Heart left ventricle (tissue), 16 donors: Measurements from ENCODE around the gene PIK3C2A. TPM values are rescaled to one million over a fixed set of nuclear protein-coding genes. Genes with fewer than 3 reads are reported as not detected.

Source experiments
- ATAC-seq, 4 donors: fragments of 200-7000 bp; cut with Tn5 transposase; one replicate each; pipeline ENCODE4 v1.9.1; 2020 to 2022; ENCODE audit warnings: moderate library complexity in 4 of 4, mild to moderate bottlenecking in 3 of 4, moderate number of reproducible peaks in 1 of 4
- DNase-seq, 5 donors: peaks; one replicate each; pipeline ENCODE4 v3.0.0-alpha.2; 2020
- H3K27ac ChIP-seq, 12 donors: fragments of 200-600 bp; sonication (generic) in 4 of 12; one replicate each; pipeline versions ENCODE4 v1.5.0 to v1.8.0; 2016 to 2022; ENCODE audit warnings: mild to moderate bottlenecking in 2 of 12
- H3K27me3 ChIP-seq, 9 donors: fragments of 200-600 bp; sonication (generic) in 2 of 9; one replicate each; pipeline versions ENCODE4 v1.5.1 to v1.8.0; 2016 to 2022; ENCODE audit warnings: mild to moderate bottlenecking in 3 of 9
- H3K36me3 ChIP-seq, 9 donors: fragments of 200-600 bp; sonication (generic) in 2 of 9; one replicate each; pipeline versions ENCODE4 v1.5.0 to v1.8.0; 2018 to 2022; ENCODE audit warnings: mild to moderate bottlenecking in 2 of 9
- H3K4me1 ChIP-seq, 12 donors: fragments of 200-600 bp; sonication (generic) in 4 of 12; one replicate each; pipeline versions ENCODE4 v1.5.0 to v1.8.0; 2016 to 2022; ENCODE audit warnings: mild to moderate bottlenecking in 3 of 12
- H3K4me3 ChIP-seq, 12 donors: fragments of 200-600 bp; sonication (generic) in 4 of 12; one replicate each; pipeline versions ENCODE4 v1.5.0 to v1.8.0; 2017 to 2022; ENCODE audit warnings: mild to moderate bottlenecking in 9 of 12, moderate library complexity in 4 of 12
- H3K9me3 ChIP-seq, 12 donors: fragments of 200-600 bp; sonication (generic) in 4 of 12; one replicate each; pipeline versions ENCODE4 v1.5.0 to v1.8.0; 2016 to 2022; ENCODE audit warnings: mild to moderate bottlenecking in 1 of 12
- POLR2A ChIP-seq, 2 donors: fragments of 450-650 bp; IDR thresholded peaks; one replicate each; pipeline ENCODE4 v1.6.1; 2017; ENCODE audit warnings: antibody characterized with exemption in 2 of 2, mild to moderate bottlenecking in 2 of 2, moderate library complexity in 2 of 2
- WGBS, 4 donors: extraction: QIAGEN DNeasy Blood & Tissue Kit in 2 of 4; methylation state at CpG; one replicate each; pipeline versions ENCODE4 v1.1.5 to v1.1.7; 2013 to 2018; 5-methylcytosine and 5-hydroxymethylcytosine counted together
- intact Hi-C, 10 donors: fragments of 100-400 bp; cut with DNase I; formaldehyde crosslinking; loops; one replicate each; pipeline versions ENCODE4 v1.11.1 to v1.14.2; 2022
- polyA plus RNA-seq, 2 donors: library from polyadenylated mRNA; stranded (reverse); fragments of 200-250 nt; gene quantifications; one replicate each; pipeline ENCODE4 v1.2.3, GENCODE V29; 2013
- total RNA-seq, 9 donors: library from RNA; depleted of rRNA in 2 of 9; stranded (reverse); fragments of >200 nt in 2 of 9; fragmentation: NEBNext Ultra II Directional in 3 of 9; extraction: Animal tissue kit (Norgen Biotek cat#: 25700) in 3 of 9; gene quantifications; one replicate each; pipeline versions ENCODE4 v1.1.0 to v1.2.4, GENCODE V29; 2016 to 2023
- TF ChIP-seq, protein P1 (sequence below), 12 donors: fragments of 200-600 bp; sonication (generic) in 4 of 12; IDR thresholded peaks; one replicate each; pipeline versions ENCODE4 v1.5.0 to v1.8.0; 2018 to 2022; ENCODE audit warnings: antibody characterized with exemption in 12 of 12, mild to moderate bottlenecking in 5 of 12
- donor health status: ischemic (EF 13 %, LVEDD 7.1; RV severe dilation, severe dysfunction).
- donor health status: healthy with polysubstance abuse.
- donor health status: DM: no; HTN: yes; CAD: no.
- donor health status: DM: no; HTN: no; CAD: no.
- donor health status: ischemic (EF 25% LVEDD 6.9; RV normal size, moderate dysfunction).
- donor health status: ischemic (EF 25% LVEDD 5.7; RV mildly dilated, moderate dysfunction).
- donor health status: healthy.
- donor health status: DM: yes; HTN: yes; CAD: no.
- donor health status: ischemic (EF 35%, LVEDD 5.7; RV mildly dilated, moderate dysfunction).
- donor health status: nonischemic (EF 11% LVEDD 7.7; RV severe dilation, severe dysfunction).
- donor health status: DM: yes; HTN: yes; CAD: no.
- donor health status: PGD.
- donor health status: ischemic (EF 29% LVEDD 5.4; RV normal size, mild dysfunction).
- donor health status: nonischemic (EF 23%, LVEDD 6.1; RV moderate dilation, normal function).

Gene PIK3C2A
- total and polyA plus RNA-seq, 11 donors, result 9.8 to 52.2 (median 34.6) TPM

DNA sequence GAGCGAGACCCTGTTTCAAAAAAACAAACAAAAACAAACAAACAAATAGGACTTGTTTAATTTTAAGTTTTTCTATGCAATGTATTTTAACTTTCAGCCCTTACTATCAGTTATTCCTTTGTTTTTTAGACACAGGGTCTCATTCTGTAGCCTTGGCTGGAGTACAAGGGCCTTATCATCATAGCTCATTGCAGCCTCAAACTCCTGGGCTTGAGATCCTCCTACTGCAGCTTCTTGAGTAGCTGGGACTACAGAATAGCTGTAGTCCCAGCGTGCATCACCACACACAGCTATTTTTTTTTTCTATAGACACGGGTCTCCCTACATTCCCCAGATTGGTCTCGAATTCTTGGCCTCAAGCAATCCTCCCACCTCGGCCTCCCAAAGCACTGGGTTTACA lies 44.5 kb downstream of the PIK3C2A start:
- no peak for DNase-seq
- Histone ChIP-seq H3K27me3 (no peaks in the 10 kb centered on the region), H3K4me3 (no peak overlapping the region), H3K36me3 (peaks cover 0 to 13% (median 8%) of the 10 kb centered on the region in 9 donors), H3K27ac (peak overlapping the region in 3 of 12 donors; percentile 25 to 89 (median 45)), H3K9me3 (no peaks in the 10 kb centered on the region), H3K4me1 (peaks cover 3 to 74% (median 55%) of the 10 kb centered on the region in 12 donors)
- TF ChIP-seq POLR2A (IDR thresholded peaks at IDR 0.05), result no peak
- TF ChIP-seq, protein P1, sequence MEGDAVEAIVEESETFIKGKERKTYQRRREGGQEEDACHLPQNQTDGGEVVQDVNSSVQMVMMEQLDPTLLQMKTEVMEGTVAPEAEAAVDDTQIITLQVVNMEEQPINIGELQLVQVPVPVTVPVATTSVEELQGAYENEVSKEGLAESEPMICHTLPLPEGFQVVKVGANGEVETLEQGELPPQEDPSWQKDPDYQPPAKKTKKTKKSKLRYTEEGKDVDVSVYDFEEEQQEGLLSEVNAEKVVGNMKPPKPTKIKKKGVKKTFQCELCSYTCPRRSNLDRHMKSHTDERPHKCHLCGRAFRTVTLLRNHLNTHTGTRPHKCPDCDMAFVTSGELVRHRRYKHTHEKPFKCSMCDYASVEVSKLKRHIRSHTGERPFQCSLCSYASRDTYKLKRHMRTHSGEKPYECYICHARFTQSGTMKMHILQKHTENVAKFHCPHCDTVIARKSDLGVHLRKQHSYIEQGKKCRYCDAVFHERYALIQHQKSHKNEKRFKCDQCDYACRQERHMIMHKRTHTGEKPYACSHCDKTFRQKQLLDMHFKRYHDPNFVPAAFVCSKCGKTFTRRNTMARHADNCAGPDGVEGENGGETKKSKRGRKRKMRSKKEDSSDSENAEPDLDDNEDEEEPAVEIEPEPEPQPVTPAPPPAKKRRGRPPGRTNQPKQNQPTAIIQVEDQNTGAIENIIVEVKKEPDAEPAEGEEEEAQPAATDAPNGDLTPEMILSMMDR (IDR thresholded peaks at IDR 0.05), result no peak
- WGBS, 4 donors, result 90 to 91% (median 91%) methylated on average over 5 of the region's 5 CpGs
- ATAC-seq, result no peak
- intact Hi-C loops, result no loop called here

DNA sequence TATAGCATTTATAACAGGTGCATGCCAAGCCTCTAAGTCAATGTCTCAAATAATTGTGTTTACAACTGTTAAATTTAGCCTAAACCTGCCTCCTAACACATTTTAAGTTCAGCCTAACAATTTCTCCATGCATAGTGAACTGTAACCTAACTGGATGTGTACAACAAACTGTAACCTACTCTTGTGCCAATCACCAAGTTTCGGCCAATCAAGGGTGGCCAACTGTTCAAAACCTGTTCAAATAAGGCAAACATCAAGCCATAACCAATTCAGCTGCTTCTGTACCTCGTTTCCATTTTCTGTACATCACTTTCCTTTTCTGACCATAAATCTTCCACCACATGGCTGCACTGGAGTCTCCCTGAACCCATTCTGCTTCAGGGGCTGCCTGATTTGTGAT lies 45.4 kb downstream of the PIK3C2A start:
- intact Hi-C loops, result no loop called here
- Histone ChIP-seq H3K9me3 (no peaks in the 10 kb centered on the region), H3K36me3 (peaks cover 0 to 4% (median under 1%) of the 10 kb centered on the region in 9 donors), H3K4me1 (peaks cover 3 to 78% (median 57%) of the 10 kb centered on the region in 12 donors), H3K27me3 (no peaks in the 10 kb centered on the region), H3K27ac (peak overlapping the region in 7 of 12 donors; percentile 27 to 89 (median 36)), H3K4me3 (no peak overlapping the region)
- no peak for TF ChIP-seq POLR2A (IDR thresholded peaks at IDR 0.05)
- TF ChIP-seq, protein P1 (IDR thresholded peaks at IDR 0.05), result no peak
- ATAC-seq (no peak), DNase-seq (no peak)
- WGBS, 4 donors, result 80 to 85% (median 82%) methylated on average over 2 of the region's 2 CpGs

DNA sequence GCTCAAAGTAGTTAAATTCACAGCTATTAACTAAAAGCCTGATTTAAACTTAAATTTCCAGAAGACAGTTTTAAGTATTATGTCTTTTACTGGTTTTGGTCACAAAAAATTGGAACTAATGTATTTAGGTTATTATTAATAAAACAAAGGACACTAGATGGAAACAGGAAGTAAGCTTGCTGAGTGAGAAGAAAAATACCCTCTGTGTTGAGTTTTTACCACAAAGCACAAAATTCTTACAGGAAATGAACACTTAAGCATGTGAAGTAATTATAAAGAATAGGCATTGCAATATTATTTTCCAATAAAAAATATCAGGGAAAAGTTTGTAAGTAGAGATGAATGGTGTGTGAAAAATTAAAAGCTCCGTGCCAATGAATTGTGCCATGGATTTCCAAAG lies 46.3 kb downstream of the PIK3C2A start:
- TF ChIP-seq, protein P1 (IDR thresholded peaks at IDR 0.05), result no peak
- no peak for TF ChIP-seq POLR2A (IDR thresholded peaks at IDR 0.05)
- H3K36me3 ChIP-seq, result no peaks in the 10 kb centered on the region
- 78 to 87% (median 85%) methylated on average over 1 of the region's 1 CpG for WGBS, 4 donors
- H3K4me3 ChIP-seq, result no peak overlapping the region
- H3K4me1 ChIP-seq, result peaks cover 3 to 78% (median 57%) of the 10 kb centered on the region in 12 donors
- ATAC-seq (no peak), DNase-seq (no peak)
- intact Hi-C loops, result no loop called here
- no peaks in the 10 kb centered on the region for H3K27me3 ChIP-seq
- H3K27ac ChIP-seq, result peak overlapping the region in 10 of 12 donors; percentile 17 to 89 (median 47)
- H3K9me3 ChIP-seq, result no peaks in the 10 kb centered on the region

DNA sequence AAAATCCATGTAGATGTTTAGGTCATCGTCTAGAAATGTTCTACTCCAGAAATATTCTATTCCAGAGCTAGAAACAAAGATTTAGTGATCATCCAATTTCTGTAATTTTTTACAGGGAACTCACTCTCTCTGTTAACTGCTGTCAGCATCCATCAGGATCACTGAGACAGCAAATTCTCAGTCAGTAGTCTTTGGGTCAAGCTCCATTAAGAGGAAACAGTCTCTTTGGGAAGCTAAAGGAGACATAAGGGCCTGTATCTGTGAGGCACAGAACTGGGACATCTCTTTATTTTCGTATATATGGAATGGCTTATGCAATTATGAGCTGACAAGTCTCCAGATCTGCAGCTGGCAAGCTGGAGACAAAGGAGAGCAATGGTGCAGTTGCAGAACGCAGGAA lies 48.3 kb downstream of the PIK3C2A start:
- Histone ChIP-seq H3K9me3 (no peaks in the 10 kb centered on the region), H3K4me1 (peaks cover 2 to 70% (median 51%) of the 10 kb centered on the region in 12 donors), H3K27me3 (no peaks in the 10 kb centered on the region), H3K36me3 (peaks cover 0 to 6% (median 0%) of the 10 kb centered on the region in 9 donors), H3K27ac (peak overlapping the region in 7 of 12 donors; percentile 4 to 89 (median 13)), H3K4me3 (no peak overlapping the region)
- ATAC-seq, result no peak
- TF ChIP-seq, protein P1 (IDR thresholded peaks at IDR 0.05), result no peak
- TF ChIP-seq POLR2A (IDR thresholded peaks at IDR 0.05), result no peak
- intact Hi-C loops, result loop anchor here in 2 of 10 donors (5.0 to 10.0 kb wide), 2 partner anchors 45 to 48 kb away; partner anchors contain the start of gene PIK3C2A (in 2 of the 2)
- WGBS, 4 donors, result 69 to 81% (median 74%) methylated on average over 3 of the region's 3 CpGs
- no peak for DNase-seq

Other genes with a start within 250 kb of the PIK3C2A start
- gene PLEKHA7, start 193.6 kb downstream of the PIK3C2A start, total RNA-seq, result 10 to 100 TPM; 15.6 to 57.5 (median 23.8) TPM
- 10 to 100 TPM; 13.1 to 23.5 TPM for gene PLEKHA7, start 193.6 kb downstream of the PIK3C2A start, polyA plus RNA-seq
- 100 to 1,000 TPM; 614 to 853 (median 747) TPM for gene RPS13, start 130.3 kb downstream of the PIK3C2A start, total RNA-seq
- 1,000 to 10,000 TPM; 1,467 to 2,207 TPM for gene RPS13, start 130.3 kb downstream of the PIK3C2A start, polyA plus RNA-seq
- 100 to 1,000 TPM in 3 of 9 donors, 10 to 100 TPM in 6; 41.4 to 180 (median 85.4) TPM for gene NUCB2, start 68.8 kb upstream of the PIK3C2A start, total RNA-seq
- gene NUCB2, start 68.8 kb upstream of the PIK3C2A start, polyA plus RNA-seq, result 100 to 1,000 TPM in 1 of 2 donors, 10 to 100 TPM in 1; 87.0 to 135 TPM
- gene NCR3LG1, start 143.8 kb upstream of the PIK3C2A start, total RNA-seq, result 1 to 10 TPM in 6 of 9 donors, under 1 TPM in 3; 0.70 to 4.0 (median 1.6) TPM
- 1 to 10 TPM in 1 of 2 donors, under 1 TPM in 1; 0.27 to 1.3 TPM for gene NCR3LG1, start 143.8 kb upstream of the PIK3C2A start, polyA plus RNA-seq
- 10 to 100 TPM; 11.5 to 32.4 (median 17.6) TPM for gene KCNJ11, start 180.7 kb upstream of the PIK3C2A start, total RNA-seq
- gene KCNJ11, start 180.7 kb upstream of the PIK3C2A start, polyA plus RNA-seq, result 10 to 100 TPM; 14.8 to 22.3 TPM